ENCODE measurements around the gene CCS.
"Not testable (repeated sequence)": the region's sequence is repeated elsewhere in the genome, so short reads cannot be mapped to it uniquely, and the experiment has no call there.

CCS gene

DNA sequence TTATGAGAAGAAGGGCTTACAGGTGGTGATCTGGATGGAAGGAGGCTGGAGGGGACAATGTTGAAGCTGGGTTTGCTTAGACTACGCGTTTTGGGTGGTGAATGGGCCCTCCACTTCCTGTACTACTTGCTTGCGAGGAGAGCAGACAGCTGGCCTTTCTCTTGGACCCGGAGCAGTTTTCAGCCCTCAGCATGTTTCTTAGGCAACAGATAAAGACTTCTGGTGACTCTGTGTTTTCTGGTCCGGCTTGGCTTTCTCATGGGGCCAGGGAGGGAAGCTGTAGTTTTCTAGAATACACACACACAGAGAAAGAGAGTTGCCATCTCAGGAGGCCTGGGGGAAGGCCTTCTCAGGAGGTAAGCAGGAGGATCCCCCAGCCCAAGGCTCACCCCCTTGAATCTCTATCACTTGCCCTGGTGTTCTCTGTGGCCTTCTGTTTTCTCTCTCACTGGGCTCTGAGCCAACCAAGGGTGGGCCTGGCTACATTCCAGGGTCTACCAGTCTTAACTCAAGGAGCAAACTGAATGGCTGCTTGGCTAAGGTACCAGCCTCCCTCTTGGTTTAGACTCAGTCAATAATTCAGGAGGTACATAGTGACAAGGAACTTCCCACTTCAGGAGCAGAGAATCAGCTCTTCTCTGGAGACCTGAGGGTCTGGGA lies 2.4 kb downstream of the CCS start:
- TF ChIP-seq, protein P1, sequence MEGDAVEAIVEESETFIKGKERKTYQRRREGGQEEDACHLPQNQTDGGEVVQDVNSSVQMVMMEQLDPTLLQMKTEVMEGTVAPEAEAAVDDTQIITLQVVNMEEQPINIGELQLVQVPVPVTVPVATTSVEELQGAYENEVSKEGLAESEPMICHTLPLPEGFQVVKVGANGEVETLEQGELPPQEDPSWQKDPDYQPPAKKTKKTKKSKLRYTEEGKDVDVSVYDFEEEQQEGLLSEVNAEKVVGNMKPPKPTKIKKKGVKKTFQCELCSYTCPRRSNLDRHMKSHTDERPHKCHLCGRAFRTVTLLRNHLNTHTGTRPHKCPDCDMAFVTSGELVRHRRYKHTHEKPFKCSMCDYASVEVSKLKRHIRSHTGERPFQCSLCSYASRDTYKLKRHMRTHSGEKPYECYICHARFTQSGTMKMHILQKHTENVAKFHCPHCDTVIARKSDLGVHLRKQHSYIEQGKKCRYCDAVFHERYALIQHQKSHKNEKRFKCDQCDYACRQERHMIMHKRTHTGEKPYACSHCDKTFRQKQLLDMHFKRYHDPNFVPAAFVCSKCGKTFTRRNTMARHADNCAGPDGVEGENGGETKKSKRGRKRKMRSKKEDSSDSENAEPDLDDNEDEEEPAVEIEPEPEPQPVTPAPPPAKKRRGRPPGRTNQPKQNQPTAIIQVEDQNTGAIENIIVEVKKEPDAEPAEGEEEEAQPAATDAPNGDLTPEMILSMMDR (conservative IDR thresholded peaks at IDR 0.05; ENCODE audit: low read length), result no peak
- no peak overlapping the region for H3K4me3 ChIP-seq (ENCODE audit: low read length)
- DNase-seq (ENCODE audit: low read depth), result peak; percentile 15

DNA sequence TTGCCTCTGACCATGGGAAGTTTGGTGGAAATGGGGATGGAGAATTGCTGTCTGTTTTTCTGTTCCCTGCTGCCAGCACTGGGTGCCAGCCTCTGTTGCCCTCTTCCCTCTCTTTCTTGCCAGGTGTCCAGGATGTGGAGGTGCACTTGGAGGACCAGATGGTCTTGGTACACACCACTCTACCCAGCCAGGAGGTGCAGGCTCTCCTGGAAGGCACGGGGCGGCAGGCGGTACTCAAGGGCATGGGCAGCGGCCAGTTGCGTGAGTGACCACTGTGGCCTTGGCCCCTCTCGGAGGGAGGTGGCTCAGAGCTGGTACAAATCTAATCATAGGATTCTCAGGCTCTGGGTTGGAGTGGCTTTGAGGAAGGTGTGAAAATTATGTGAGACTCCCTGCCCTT lies 6.0 kb downstream of the CCS start:
- TF ChIP-seq, protein P1 (conservative IDR thresholded peaks at IDR 0.05; ENCODE audit: low read length), result no peak
- DNase-seq (ENCODE audit: low read depth), result no peak
- H3K4me3 ChIP-seq (ENCODE audit: low read length), result no peak overlapping the region

DNA sequence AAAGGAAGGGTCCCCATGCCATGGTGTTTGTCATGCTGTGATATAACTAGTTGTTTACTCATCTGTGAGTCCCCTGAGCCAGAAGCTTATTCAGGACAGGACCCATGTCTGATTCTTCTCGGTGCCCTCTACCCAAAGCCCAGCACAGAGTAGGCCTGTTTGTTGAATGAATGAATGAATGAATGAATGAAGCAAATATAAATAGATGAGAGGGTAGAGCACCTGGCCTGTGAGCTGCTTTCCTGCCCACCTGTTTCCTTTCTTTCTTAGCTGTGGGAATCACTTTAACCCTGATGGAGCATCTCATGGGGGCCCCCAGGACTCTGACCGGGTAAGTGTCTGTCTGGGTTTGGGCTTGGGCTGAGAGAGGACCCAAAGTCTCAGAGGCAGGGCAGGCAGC lies 7.2 kb downstream of the CCS start:
- TF ChIP-seq, protein P1 (conservative IDR thresholded peaks at IDR 0.05; ENCODE audit: low read length), result no peak
- no peak for DNase-seq (ENCODE audit: low read depth)
- no peak overlapping the region for H3K4me3 ChIP-seq (ENCODE audit: low read length)

DNA sequence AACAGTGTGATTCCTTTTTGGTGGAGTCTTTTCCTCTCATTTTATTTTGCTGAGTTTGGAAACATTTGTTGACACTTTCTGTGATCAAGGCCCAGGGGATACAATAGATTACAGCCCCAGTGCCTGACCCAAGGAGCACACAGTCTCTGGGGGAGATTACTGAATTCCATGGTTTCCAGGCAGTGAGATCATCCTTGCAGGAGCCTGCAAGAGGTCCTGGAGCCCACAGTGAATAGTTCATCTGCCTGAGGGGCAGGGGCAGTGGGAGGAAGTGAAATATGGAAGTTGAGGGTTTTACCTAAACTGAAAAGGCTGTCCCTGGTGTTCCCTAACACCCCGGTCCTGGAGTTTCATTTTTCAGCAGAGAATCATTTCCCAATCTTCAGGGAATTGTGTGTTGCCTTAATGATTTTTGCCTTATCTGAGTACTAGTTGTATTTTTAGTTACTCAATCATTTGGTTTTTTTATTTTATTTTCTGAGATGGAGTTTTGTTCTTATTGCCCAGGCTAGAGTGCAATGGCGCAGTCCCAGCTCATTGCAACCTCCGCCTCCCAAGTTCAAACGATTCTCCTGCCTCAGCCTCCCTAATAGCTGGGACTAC lies 7.7 kb downstream of the CCS start:
- H3K4me3 ChIP-seq (ENCODE audit: low read length), result no peak overlapping the region
- DNase-seq (ENCODE audit: low read depth), result no peak
- TF ChIP-seq, protein P1 (conservative IDR thresholded peaks at IDR 0.05; ENCODE audit: low read length), result no peak

DNA sequence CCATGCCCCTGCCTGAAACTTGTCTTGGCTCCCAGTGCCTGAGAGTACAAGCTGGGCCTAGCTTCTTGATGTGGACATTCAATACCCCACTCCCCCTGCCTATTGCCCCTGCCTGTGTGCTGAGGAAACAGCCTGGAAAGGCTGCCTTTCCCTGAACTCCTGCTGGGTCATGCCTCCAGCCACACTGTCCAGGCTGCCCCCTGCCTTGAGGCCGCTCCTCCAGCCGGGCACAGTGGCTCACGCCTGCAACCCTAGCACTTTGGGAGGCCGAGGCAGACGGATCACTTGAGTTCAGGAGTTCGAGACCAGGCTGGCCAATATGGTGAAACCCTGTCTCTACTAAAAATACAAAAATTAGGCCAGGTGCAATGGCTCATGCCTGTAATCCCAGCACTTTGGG lies 10.1 kb downstream of the CCS start:
- no peak overlapping the region for H3K4me3 ChIP-seq (ENCODE audit: low read length)
- DNase-seq (ENCODE audit: low read depth), result no peak
- TF ChIP-seq, protein P1 (conservative IDR thresholded peaks at IDR 0.05; ENCODE audit: low read length), result no peak

DNA sequence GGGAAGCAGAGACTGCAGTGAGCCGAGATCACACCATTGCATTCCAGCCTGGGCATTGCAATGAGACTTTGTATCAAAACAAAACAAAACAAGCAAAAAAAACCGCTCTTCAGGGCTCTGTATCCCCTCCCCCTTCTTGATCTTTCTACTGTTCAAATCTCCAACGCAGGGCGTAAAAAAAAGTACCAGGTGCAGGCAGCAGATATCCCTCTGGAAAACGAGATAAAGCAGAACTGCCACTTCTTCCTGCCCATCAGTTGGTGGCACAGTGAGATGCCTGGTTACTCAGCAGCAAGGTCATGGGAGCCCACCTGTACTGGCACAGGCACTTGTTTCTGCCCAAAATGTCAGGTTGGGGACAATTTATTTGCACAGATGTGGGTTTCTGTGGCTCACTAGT lies 11.2 kb downstream of the CCS start:
- no peak for DNase-seq (ENCODE audit: low read depth)
- TF ChIP-seq, protein P1 (conservative IDR thresholded peaks at IDR 0.05; ENCODE audit: low read length), result no peak
- no peak overlapping the region for H3K4me3 ChIP-seq (ENCODE audit: low read length)

DNA sequence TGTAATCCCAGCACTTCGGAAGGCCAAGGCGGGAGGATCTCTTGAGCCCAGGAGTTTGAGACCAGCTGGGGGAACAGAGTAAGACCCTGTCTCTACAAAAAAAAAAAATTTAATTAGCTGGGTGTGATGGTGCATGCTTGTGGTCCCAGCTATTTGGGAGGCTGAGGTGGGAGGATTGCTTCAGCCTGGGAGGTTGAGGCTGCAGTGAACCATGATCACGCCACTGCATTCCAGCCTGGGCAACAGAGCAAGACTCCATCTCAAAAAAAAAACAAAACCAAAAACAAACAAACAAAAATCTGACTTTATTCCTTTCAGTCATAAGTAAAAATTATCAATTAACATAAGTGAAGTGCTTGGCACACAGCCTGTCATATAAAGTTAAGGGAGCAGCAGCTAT lies 13.6 kb downstream of the CCS start:
- DNase-seq (ENCODE audit: low read depth); H3K4me3 ChIP-seq (ENCODE audit: low read length): not testable (repeated sequence)

All from AG10803 (cell line).